HG03378 (cell line): ENCODE measurements around the gene S100A7A.

Experiments
- ATAC-seq: cut with Tn5 transposase; IDR thresholded peaks from one replicate; pipeline ENCODE4 v1.9.1; 2021; ENCODE audit warnings: mild to moderate bottlenecking, moderate library complexity; ENCODE audit not compliant: unreplicated experiment

Gene S100A7A

DNA sequence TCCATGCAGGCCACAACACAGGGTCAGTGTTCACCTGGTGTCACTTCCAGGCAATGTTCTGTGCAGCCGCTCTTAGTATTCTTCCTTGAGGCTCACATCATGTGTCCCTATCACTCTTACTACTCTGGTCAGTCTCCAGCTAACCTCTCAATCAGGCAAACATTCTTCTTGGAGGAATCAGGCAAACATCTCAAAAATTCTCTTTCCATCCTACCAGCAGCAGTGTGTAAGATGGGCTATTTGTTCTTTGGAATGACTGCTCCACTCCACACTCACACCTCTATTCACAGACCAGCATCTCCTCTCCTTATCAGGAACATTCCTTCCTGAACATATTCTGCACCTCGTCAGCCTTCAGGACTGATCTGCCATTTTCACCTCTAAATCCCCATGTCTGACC is 4.0 kb downstream of the S100A7A start:
- no peak for ATAC-seq

DNA sequence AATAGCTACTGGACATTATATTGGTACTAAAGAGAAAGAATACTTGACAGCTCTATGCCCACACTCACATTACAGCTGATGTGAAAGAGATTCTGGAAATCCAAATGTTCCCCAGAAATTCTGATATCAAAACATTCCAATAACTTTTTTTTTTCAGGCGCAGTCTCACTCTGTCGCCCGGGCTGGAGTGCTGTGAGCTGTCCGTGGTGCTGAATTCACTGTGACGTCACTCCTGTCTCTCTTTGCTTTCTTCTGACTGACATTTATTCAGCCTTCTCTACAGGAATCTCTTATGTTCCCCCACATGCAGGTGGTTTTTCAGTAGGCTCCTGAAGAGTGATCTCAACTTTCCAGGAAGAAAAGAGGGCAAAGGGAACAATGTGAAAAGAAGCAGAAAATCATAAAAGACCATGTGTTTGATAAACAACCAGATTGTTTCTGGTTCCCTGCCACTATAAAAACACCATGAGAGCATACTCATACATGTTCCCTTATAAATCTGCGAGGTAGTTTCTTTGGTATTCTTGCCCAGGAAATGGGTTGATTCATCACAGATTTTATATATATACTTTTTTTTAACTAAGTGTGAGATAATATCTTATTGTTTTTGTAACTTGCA is 6.2 kb downstream of the S100A7A start:
- ATAC-seq: no peak

- ATAC-seq: no peak
These were observed 10.5 kb downstream of the S100A7A start for GRCh38 chr1:153426809-153427208.

GRCh38 chr1:153428073-153428638 is 11.8 kb downstream of the S100A7A start:
- ATAC-seq: no peak

GRCh38 chr1:153428791-153429190 is 12.5 kb downstream of the S100A7A start:
- ATAC-seq: no peak

- no peak for ATAC-seq
These were observed 13.2 kb downstream of the S100A7A start for GRCh38 chr1:153429266-153430165.

GRCh38 chr1:153430166-153430553 is 13.8 kb downstream of the S100A7A start:
- no peak for ATAC-seq

GRCh38 chr1:153430561-153430960 is 14.2 kb downstream of the S100A7A start:
- ATAC-seq: no peak

- no peak for ATAC-seq
These were observed 14.7 kb downstream of the S100A7A start for GRCh38 chr1:153431002-153431401.

DNA sequence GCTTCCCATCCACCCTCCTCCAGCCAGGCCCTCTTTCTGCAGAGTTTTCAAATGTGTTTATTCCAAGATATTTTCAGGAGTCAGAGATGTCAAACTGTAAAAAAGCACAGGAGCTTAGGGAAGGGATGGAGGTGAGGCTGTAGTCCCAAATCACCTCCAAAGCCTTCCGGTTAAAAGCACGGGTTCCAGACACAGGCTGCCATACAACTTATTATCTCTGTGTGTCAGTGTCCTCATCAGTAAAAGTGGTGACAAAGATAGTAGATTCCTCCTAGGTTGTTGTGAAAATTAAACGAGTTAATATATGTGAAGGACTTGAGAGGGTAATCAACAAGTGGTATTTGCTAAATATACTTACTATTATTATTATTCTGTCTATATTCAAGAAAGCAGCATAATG is 15.1 kb downstream of the S100A7A start:
- ATAC-seq: no peak

DNA sequence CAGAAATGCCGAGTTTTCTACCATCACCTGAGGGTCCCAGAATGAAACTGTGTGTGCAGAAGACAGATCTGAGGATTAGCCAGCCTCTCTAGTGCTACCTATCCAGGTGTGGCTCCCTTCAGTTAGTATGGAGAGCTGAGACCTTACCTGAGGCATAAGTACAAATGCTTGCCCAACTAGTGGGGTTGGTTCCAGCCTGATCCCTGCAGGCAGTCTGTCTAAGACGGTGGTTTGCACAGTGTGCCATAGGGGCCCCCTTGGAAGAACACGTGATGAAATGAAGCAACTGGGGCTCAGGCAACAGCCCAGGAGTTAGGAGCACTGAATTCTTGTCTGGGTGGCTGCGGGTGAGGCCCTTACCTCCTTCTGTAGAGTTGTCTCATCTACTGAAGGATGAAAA is 15.6 kb downstream of the S100A7A start:
- no peak for ATAC-seq

- no peak for ATAC-seq
These were observed 16.8 kb downstream of the S100A7A start for GRCh38 chr1:153432874-153433681.

DNA sequence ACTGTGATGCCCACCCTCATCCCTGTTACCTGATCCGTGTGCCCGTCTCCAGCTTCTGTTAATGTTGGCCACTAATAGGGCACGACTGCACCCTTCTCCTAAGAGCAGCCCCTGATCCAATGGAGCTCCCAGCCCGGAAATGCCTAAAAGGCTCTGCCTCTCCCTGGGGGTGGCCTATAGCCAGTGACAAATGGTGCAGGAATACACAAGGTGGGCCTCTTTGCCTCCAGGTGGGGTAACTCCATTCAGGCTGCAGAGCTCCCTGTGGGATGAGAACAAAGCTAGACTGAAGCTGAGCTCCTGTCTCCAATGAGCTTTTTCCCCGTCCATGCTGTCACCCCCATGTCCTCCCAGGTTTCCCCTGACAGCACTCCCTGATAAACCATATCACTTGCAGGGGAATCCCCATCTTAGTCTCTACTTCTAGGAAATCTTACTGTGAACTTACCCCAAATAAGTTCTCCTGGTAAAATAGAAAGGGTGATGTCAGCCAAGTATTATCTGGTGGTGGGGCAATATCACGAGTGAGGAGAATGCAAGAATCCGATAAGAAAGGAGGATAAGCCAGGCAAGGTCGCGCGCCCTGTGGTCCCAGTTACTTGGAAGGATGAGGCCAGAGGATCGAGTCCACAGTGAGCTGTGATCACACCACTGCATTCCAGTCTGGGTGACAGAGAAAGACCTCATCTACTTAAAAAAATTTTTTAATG is 18.6 kb downstream of the S100A7A start:
- no peak for ATAC-seq

- no peak for ATAC-seq
These were observed 20.9 kb downstream of the S100A7A start for GRCh38 chr1:153437236-153437635.

DNA sequence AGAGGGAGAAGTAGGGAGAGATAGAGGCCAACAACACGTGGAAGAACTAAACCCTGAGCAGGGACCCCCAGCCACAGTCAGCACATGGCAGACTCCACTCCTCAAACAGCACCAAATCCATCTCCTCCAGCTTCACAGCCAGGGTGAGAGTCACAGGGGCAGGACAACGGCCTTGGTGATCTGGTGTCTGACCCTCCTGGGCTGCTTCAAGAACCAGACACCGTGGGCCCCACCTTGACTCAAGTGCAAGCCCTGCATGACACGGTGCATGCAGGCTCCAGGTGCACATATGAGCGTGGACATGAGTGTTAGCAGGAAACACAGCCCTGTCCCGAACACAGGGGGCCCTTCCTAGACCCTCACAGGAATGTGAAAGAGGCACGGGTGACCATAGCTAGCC is 22.3 kb downstream of the S100A7A start:
- no peak for ATAC-seq

GRCh38 chr1:153439273-153439672 is 23.0 kb downstream of the S100A7A start:
- ATAC-seq: no peak

- no peak for ATAC-seq
These were observed 25.0 kb downstream of the S100A7A start for GRCh38 chr1:153441238-153441755.

DNA sequence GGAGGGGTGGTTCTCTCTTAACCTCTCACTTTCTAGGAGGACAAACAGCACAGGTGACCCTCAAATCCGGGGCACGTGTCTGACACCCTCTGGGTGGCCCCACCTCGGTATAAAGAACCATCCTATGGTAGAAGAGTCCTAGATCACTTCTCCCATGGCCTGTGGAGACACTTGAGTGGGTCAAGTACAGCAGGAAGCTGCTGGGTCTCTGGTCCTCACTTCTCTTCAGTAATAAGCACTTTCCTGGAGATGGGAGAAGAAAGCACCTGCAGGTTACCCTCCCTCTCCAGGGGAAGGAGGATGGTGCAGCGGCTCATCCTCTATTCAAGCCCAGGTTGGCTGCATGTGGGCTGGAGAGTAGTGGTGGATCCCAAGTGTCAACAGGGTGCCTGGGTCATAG is 27.2 kb downstream of the S100A7A start:
- ATAC-seq: no peak

GRCh38 chr1:153444078-153444477 is 27.8 kb downstream of the S100A7A start:
- ATAC-seq: no peak

GRCh38 chr1:153447498-153448170 is 31.3 kb downstream of the S100A7A start:
- no peak for ATAC-seq
